ENCODE measurements around the gene FAM20C. TPM values are rescaled to one million over a fixed set of nuclear protein-coding genes. Genes with fewer than 3 reads are reported as not detected.

The FAM20C gene
- total RNA-seq, 1 experiment from 2014 or later, result 62.4 TPM

GRCh38 chr7:167090-167855, 25.1 kb upstream of the FAM20C start:
- ChIA-PET CTCF (no interaction called here), POLR2A (no interaction called here)
- Histone ChIP-seq H3K27ac (ENCODE audit: low read length) (no peak overlapping the region), H3K9me3 (ENCODE audit: control insufficient read depth, insufficient read depth, low read depth, low read length) (no peaks in the 10 kb centered on the region), H3K4me1 (ENCODE audit: control insufficient read depth, insufficient read depth, low read length) (no peaks in the 10 kb centered on the region), H3K27me3 (ENCODE audit: control insufficient read depth, insufficient read depth, low read length) (no peaks in the 10 kb centered on the region; the same call in 1 of the 2 replicates), H3K4me3 (ENCODE audit: low read depth in 2 of 2, low read length in 2 of 2) (no peak overlapping the region), H3K36me3 (ENCODE audit: control insufficient read depth, insufficient read depth, low read length) (no peaks in the 10 kb centered on the region)
- DNase-seq (ENCODE audit: low read depth, low spot score) (no peak), ATAC-seq (no peak)
- in situ Hi-C loops (cut with HindIII; ENCODE audit: low pct_unique_long_range_greater_than_20kb, low sequenced_read_pairs), result no loop called here
- TF ChIP-seq POLR2AphosphoS5 (IDR thresholded peaks at IDR 0.05; ENCODE audit: low read depth, low read length) (no peak), CTCF (IDR thresholded peaks at IDR 0.05) (no peak)
- BruUV-seq (replicated peaks), result no TSS peak
- intact Hi-C loops (cut with micrococcal nuclease; ENCODE audit: unreplicated experiment), result no loop called here

GRCh38 chr7:167976-168791, 24.2 kb upstream of the FAM20C start:
- Histone ChIP-seq H3K9me3 (ENCODE audit: control insufficient read depth, insufficient read depth, low read depth, low read length) (no peaks in the 10 kb centered on the region), H3K27me3 (ENCODE audit: control insufficient read depth, insufficient read depth, low read length) (no peaks in the 10 kb centered on the region; the same call in 1 of the 2 replicates), H3K4me1 (ENCODE audit: control insufficient read depth, insufficient read depth, low read length) (no peaks in the 10 kb centered on the region), H3K4me3 (ENCODE audit: low read depth in 2 of 2, low read length in 2 of 2) (no peak overlapping the region), H3K36me3 (ENCODE audit: control insufficient read depth, insufficient read depth, low read length) (no peaks in the 10 kb centered on the region), H3K27ac (ENCODE audit: low read length) (no peak overlapping the region)
- ATAC-seq (0 out of 2 replicates have a peak, but pooled peaks have one; percentile 17), DNase-seq (ENCODE audit: low read depth, low spot score) (no peak)
- ChIA-PET POLR2A (interaction anchor here (0.6 kb wide), 1 partner anchor 42 kb away, joined by 3 read pairs; no protein-coding TSS in a partner anchor), CTCF (interaction anchor here (0.6 kb wide), 1 partner anchor 1245 kb away, joined by 4 read pairs; no protein-coding TSS in a partner anchor)
- in situ Hi-C loops (cut with HindIII; ENCODE audit: low pct_unique_long_range_greater_than_20kb, low sequenced_read_pairs), result no loop called here
- TF ChIP-seq CTCF (IDR thresholded peaks at IDR 0.05) (no peak), POLR2AphosphoS5 (IDR thresholded peaks at IDR 0.05; ENCODE audit: low read depth, low read length) (no peak), TCF7L2 (IDR thresholded peaks at IDR 0.05; ENCODE audit: low read depth, low read length) (no peak), SIN3A (IDR thresholded peaks at IDR 0.05; ENCODE audit: borderline replicate concordance, insufficient read depth, low read depth, low read length) (no peak), REST (IDR thresholded peaks at IDR 0.05; ENCODE audit: insufficient read depth in 1 of 2, low read depth in 2 of 2, low read length in 1 of 2) (no peak)
- intact Hi-C loops (cut with micrococcal nuclease; ENCODE audit: unreplicated experiment), result no loop called here
- no TSS peak for BruUV-seq (replicated peaks)

Data from Panc1 (cell line).